ENCODE measurements around the gene KCNG2. TPM values are rescaled to one million over a fixed set of nuclear protein-coding genes. Genes with fewer than 3 reads are reported as not detected.

KCNG2 gene
- total RNA-seq, 1 donor from 2014 or later, result not detected

DNA sequence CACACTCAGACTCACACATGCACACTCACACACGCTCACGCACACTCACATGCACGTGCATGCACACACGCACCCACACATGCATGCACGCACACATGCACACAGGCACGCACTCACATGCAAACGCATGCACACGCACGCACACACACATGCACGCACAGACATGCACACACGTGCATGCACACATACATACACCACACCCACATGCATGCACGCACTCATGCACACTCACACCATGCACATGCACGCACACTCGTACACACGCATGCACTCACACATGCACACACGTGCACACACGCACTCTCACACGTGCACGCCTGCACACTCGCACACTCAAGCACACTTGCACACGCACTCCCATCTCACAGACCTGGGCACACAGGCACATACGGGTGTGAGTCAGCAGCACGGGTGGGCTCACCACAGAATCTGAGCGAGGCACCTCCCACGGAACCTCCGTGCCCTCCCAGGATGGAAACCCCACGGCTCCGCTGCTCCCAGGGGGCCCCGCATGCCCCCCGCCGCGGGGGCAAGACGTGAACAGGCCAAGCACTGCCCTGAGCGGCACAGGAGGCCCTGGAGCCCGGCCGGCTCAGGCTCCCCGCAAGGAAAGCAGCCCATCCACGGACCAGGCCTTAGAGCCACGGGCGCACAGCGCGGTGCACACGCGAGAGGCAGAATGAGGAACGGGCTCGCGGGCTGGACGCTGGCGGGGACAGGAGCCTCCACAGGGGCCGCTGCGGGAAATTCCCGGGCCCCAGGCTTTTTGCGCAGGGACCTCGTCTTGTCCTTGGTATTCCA, 8.4 kb upstream of the KCNG2 start:
- no peak overlapping the region for H3K9ac ChIP-seq
- no peaks in the 10 kb centered on the region for H3K79me2 ChIP-seq (ENCODE audit: low read depth)
- Mint-ChIP-seq H3K4me1 (peaks cover 5% of the 10 kb centered on the region), H3K4me3 (peak overlapping the region; percentile 55), H3K36me3 (peaks cover 3% of the 10 kb centered on the region), H3K27ac (no peak overlapping the region), H3K9me3 (peaks cover 6% of the 10 kb centered on the region), H3K27me3 (ENCODE audit: insufficient read depth, low read depth) (peaks cover 44% of the 10 kb centered on the region)
- H3K4me1 ChIP-seq, result peaks cover 4% of the 10 kb centered on the region
- peaks cover 7% of the 10 kb centered on the region for H3F3A ChIP-seq (ENCODE audit: low read depth)
- H3K4me3 ChIP-seq, result no peak overlapping the region
- H3K36me3 ChIP-seq, result no peaks in the 10 kb centered on the region
- DNase-seq (ENCODE audit: low spot score), result no peak
- TF ChIP-seq EZH2 (IDR thresholded peaks at IDR 0.05) (no peak), EZH2phosphoT487 (IDR thresholded peaks at IDR 0.05) (no peak)
- TF ChIP-seq, protein P1, sequence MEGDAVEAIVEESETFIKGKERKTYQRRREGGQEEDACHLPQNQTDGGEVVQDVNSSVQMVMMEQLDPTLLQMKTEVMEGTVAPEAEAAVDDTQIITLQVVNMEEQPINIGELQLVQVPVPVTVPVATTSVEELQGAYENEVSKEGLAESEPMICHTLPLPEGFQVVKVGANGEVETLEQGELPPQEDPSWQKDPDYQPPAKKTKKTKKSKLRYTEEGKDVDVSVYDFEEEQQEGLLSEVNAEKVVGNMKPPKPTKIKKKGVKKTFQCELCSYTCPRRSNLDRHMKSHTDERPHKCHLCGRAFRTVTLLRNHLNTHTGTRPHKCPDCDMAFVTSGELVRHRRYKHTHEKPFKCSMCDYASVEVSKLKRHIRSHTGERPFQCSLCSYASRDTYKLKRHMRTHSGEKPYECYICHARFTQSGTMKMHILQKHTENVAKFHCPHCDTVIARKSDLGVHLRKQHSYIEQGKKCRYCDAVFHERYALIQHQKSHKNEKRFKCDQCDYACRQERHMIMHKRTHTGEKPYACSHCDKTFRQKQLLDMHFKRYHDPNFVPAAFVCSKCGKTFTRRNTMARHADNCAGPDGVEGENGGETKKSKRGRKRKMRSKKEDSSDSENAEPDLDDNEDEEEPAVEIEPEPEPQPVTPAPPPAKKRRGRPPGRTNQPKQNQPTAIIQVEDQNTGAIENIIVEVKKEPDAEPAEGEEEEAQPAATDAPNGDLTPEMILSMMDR (IDR thresholded peaks at IDR 0.05), result no peak
- H3K27ac ChIP-seq, result no peak overlapping the region
- H3K9me3 ChIP-seq (ENCODE audit: low read depth), result no peaks in the 10 kb centered on the region
- no peaks in the 10 kb centered on the region for H4K20me1 ChIP-seq (ENCODE audit: low read depth)
- peaks cover 96% of the 10 kb centered on the region for H3K27me3 ChIP-seq
- H3K4me2 ChIP-seq, result no peak overlapping the region
- H2AFZ ChIP-seq (replicated peaks), result no peak overlapping the region

DNA sequence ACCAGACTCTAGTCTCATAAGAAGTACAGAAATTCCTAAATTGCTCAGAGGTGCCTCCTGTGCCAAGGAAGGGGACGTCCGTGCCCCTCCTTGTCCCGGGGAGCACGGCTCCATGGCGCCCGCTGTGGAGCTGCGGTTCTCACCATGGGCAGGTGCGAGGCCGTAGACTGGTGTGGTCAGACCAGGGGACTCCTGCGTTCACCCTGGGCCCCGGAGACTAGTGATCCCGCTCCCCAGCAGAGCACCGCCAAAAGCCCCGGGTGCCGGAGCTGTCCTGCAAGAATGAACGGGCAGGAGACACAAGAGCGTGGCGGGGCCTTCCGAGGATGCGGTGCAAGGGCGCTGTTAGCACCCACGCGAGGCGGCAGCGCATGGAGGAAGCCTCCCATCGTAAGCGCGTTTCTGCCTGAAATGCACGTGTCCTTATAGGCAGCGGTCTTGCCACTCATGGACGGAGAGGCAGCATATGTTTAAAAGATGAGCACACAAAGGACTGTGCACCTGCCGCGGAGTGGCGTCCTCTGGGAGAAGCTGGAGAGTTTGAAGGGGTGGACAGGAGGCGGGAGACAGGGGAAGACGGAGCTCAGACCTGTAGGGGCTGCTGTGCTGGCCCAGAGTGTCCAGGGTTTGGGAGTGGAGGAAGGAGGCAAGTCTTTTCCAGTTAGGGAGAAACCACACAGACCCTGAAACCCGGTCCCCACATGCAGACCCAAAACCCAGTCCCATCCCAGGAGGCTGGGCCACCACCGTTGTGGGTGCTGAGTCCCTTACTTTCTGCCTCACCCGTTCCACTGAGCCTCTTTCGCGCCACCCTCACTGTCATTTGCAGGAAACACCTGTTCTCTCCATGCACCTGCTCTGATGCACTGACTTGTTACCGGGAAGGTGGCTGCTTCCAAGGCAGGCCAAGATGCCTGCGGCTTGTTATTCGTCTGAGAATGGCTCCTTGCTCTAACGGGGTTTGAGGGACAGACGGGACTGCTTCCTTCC, 7.5 kb upstream of the KCNG2 start:
- H3K9ac ChIP-seq, result no peak overlapping the region
- no peaks in the 10 kb centered on the region for H3K9me3 ChIP-seq (ENCODE audit: low read depth)
- no peaks in the 10 kb centered on the region for H3K36me3 ChIP-seq
- Mint-ChIP-seq H3K9me3 (peaks cover 4% of the 10 kb centered on the region), H3K4me1 (peaks cover 5% of the 10 kb centered on the region), H3K4me3 (no peak overlapping the region), H3K36me3 (peaks cover 3% of the 10 kb centered on the region), H3K27me3 (ENCODE audit: insufficient read depth, low read depth) (peaks cover 37% of the 10 kb centered on the region), H3K27ac (no peak overlapping the region)
- peaks cover 87% of the 10 kb centered on the region for H3K27me3 ChIP-seq
- no peak overlapping the region for H3K27ac ChIP-seq
- TF ChIP-seq EZH2phosphoT487 (IDR thresholded peaks at IDR 0.05), result no peak
- TF ChIP-seq, protein P1 (IDR thresholded peaks at IDR 0.05), result no peak
- no peak for TF ChIP-seq EZH2 (IDR thresholded peaks at IDR 0.05)
- H2AFZ ChIP-seq (replicated peaks), result no peak overlapping the region
- H3K79me2 ChIP-seq (ENCODE audit: low read depth), result no peaks in the 10 kb centered on the region
- H3K4me3 ChIP-seq, result no peak overlapping the region
- H3F3A ChIP-seq (ENCODE audit: low read depth), result peaks cover 7% of the 10 kb centered on the region
- DNase-seq (ENCODE audit: low spot score), result no peak
- peaks cover 4% of the 10 kb centered on the region for H3K4me1 ChIP-seq
- H3K4me2 ChIP-seq, result no peak overlapping the region
- H4K20me1 ChIP-seq (ENCODE audit: low read depth), result no peaks in the 10 kb centered on the region

DNA sequence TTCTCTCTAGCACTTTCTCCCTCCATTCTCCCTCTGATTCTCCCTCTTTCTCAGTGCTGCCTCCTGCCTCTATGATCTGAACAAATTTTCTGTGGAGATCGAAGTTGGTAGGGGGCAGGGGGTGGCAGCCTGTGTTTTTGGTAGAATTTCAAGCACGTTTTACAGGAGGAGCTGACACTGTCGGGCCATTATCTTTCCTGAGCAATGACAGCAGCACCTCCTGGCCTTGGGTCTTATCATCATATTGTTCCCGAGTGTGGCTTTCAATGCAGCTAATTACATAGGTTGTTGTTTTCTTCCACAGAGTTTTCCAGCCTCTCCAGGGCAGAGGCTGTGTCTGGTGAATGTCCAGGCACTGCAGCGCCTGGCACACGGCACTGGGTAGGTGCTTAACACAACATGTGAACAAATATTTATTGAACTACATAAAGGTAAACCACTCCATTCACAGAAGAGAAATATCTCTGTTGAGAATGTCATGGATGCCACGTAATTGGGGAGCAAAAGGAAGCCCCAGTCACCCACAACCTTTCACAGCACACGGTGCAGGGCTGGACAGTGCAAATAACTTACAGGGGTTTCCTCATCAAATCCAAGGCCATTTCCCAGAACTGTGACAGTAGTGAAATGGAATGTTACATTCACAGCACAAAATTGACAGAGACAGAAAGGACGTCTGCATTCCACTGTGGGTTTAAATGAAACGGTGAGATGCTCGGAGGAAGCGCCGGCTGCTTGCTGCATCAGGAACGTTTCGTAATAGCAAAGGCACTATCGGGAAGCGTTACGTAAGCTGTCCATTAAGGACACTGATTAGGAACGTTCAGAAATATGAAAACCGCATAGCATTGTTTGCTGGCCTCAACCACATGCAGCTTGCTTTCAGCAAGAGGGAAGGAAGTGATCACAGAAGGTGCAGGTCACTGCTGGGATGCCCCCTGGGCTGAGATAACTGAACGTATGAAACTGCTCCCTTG, 6.5 kb upstream of the KCNG2 start:
- Mint-ChIP-seq H3K27ac (no peak overlapping the region), H3K27me3 (ENCODE audit: insufficient read depth, low read depth) (peaks cover 35% of the 10 kb centered on the region)

More for the DNA sequence above, 6.5 kb upstream of the KCNG2 start:
- Histone ChIP-seq H3K4me3 (no peak overlapping the region), H3F3A (ENCODE audit: low read depth) (peaks cover 7% of the 10 kb centered on the region), H3K4me2 (no peak overlapping the region), H2AFZ (replicated peaks) (no peak overlapping the region), H3K9me3 (ENCODE audit: low read depth) (no peaks in the 10 kb centered on the region), H3K27ac (no peak overlapping the region), H4K20me1 (ENCODE audit: low read depth) (no peaks in the 10 kb centered on the region), H3K36me3 (no peaks in the 10 kb centered on the region), H3K9ac (no peak overlapping the region), H3K4me1 (peaks cover 4% of the 10 kb centered on the region), H3K27me3 (peaks cover 86% of the 10 kb centered on the region), H3K79me2 (ENCODE audit: low read depth) (no peaks in the 10 kb centered on the region)
- Mint-ChIP-seq H3K36me3 (peaks cover 3% of the 10 kb centered on the region), H3K4me1 (peaks cover 5% of the 10 kb centered on the region), H3K9me3 (peaks cover 4% of the 10 kb centered on the region), H3K4me3 (no peak overlapping the region)
- TF ChIP-seq EZH2phosphoT487 (IDR thresholded peaks at IDR 0.05) (no peak), EZH2 (IDR thresholded peaks at IDR 0.05) (no peak)
- TF ChIP-seq, protein P1 (IDR thresholded peaks at IDR 0.05), result no peak
- no peak for DNase-seq (ENCODE audit: low spot score)

All from neural progenitor cell (in vitro differentiated cells).